ENCODE results near the gene NIF3L1. TPM values are rescaled to one million over a fixed set of nuclear protein-coding genes. Genes with fewer than 3 reads are reported as not detected.
A peak's percentile ranks its signal among the peaks of the same experiment; 100 is the strongest.

The NIF3L1 gene
- polyA plus RNA-seq (ENCODE audit: insufficient read length), result 15.3 TPM

DNA sequence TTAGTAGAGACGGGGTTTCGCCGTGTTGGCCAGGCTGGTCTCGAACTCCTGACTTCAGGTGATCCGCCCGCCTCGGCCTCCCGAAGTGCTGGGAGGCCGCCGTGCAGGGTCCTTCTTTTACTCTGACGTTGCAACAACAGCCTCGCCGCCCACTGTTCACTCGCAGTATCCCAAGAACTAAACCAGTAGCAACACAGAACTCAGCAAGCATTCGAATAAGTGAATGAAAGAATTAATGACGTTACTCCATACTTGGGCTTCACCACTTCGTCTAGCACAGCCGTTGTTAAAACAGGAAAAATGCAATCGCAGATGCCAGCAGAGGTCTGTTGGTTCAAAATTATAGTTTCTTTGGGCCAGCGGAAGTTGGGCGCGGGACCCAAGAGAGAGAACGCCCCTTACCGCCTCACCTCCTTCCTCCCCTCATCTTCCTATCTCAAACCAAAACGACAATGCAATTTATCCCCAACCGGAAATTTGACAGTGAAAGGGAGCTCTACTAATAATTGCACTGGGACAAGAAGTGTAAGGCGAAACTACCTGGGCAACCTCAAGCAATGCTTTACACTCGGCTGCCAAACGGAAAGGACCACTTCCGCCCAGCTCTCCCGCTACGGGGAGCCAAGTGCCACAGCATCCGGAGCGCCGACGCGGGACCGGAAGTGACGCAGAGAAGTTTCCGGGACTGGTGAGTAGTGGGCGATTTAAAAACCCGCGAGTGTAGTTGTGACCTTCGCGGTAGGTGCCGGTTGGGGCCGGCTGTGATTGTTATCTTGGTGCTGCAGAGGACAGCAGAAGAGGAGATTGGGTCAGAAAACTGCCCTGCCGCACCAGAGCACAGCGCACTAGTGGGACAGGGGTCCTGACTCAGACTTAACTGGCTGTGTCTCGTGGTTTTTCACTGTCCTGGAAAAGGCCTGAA, at the start of gene NIF3L1, which contains the start of gene PPIL3:
Gene NIF3L1 (plus strand): TSS at position 668 of the 922 bp plus-strand sequence. CDS start 2,573 bp downstream, outside the sequence.
Gene PPIL3 (minus strand): TSS at position 374 of the 922 bp plus-strand sequence. CDS start 1,462 bp downstream, outside the sequence.
- DNase-seq, result peak; percentile 98

DNA sequence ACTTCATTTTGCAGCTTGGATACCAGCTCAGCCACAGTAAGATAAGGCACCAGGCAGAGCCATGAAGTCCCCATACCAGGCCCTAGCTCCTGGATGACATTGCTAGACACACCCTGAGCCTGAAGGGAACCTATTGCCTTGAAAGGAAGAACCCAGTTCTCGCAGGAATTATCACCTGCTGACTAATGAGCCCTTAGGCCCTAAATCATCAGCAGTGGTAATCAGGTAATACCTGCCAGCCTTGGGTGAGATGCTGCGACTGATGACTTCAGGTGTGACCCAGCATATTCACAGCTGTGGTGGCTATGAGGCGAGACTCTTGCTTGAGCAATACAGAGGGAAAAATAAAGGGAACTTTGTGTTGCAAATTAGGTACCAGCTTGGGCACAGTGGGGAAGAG, 49.7 kb upstream of the NIF3L1 start:
- no peak for DNase-seq

- DNase-seq, result no peak
Observed at GRCh38 chr2:200843993-200844948, 44.9 kb upstream of the NIF3L1 start.

DNA sequence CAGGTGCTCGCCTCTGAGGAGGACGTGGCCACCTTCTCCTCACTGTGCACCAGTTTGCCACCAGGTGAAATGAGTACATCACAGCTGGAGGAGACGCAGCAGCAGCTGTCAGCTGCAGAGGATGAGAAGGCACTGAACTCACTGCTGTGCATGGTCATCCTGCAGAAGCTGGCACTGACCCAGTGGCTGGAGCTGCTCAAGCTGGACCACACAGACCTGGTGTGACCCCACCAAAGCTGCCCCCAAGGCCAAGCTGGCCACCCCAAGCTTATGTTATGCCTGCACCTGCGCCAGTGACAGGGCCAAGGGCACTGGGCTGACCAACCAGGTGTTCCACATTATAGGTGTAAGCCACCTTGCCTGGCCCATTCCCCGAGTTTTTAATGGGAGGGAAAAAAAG, 44.0 kb upstream of the NIF3L1 start:
- DNase-seq, result no peak

DNA sequence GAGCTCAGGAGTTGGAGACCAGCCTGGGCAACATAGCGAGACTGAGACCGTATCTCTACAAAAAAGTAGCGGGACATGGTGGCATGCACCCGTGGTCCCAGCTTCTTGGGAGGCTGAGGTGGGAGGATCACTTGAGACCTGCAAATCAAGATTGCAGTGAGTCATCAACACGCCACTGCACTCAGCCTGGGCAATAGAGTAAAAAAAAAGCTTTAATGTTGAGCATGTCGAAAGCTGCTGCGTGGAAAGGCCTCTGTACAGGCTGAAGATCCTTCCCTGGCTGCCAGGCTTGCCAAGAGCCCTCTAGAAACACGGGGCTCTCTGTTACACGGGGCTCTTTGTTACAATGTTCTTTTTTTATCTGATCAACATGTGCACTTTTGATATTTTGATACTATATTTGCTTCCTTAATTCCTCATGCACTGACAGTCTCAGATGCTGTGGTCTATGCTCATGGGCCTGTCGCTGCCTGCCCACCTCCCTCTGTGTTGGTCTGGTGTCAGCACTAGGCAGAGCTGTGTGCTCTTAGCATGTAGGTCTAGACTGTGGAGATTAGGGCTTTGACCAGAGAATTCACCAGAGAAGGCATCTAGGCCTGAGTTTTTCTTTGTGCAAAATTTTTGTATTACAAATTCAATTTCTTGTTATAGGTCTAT, 43.4 kb upstream of the NIF3L1 start:
- DNase-seq, result no peak

GRCh38 chr2:200847269-200847668, 41.9 kb upstream of the NIF3L1 start:
- no peak for DNase-seq

- no peak for DNase-seq
Observed at GRCh38 chr2:200847939-200848338, 41.2 kb upstream of the NIF3L1 start.

GRCh38 chr2:200850512-200851256, 38.5 kb upstream of the NIF3L1 start:
- no peak for DNase-seq

DNA sequence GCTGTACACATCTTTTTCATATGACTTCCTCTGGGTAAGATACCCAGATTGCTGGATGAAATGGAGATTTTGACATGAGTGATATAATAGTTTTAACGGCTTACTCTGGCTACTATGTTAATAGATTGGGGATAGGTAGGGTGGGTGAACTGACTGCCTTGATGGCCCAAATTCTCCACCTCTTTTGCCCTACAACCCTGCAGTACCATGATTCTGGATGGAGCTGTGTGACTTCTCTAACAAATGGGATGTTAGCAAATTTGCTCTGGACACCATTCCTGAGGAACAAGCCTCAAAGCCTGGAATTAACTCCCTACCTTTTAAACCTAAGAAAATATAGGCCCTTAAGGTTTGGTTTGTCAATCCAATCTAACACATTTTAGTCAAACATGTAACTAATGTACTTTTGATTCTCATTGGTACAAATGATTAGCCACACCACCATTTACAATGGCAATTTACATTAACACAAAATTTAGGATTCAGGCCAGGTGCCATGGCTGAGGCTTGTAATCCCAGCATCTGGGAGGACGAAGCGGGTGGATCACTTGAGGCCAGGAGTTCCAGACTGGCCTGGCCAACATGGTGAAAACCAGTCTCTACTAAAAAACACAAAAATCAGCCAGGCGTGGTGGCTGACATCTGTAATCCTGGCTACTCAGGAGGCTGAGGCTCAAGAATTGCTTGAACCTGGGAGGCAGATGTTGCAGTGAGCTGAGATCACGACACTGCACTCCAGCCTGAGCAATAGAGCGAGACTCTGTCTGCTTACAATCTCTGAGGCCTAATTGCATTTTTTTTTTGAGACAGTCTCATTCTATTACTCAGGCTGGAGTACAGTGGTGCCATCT, 37.5 kb upstream of the NIF3L1 start:
- no peak for DNase-seq

DNA sequence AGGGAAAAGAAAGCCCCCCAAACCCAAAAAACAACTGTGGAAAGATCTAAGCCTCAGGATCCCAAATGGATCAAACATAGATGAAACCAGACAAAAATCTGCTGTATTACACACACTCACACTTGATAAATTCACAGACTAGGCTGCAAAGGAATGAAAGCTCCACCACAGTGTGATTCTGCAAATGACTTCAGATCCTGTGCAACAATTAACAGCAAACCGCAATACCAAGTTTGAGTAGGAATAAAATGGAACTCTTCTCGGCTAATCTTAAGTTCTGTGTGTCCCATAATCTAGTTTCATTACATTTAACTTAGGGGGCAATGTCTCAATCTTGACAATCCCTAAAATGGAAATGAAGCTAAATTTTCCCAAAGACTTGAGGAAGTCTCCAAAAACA, 36.6 kb upstream of the NIF3L1 start:
- no peak for DNase-seq

GRCh38 chr2:200856806-200857205, 32.4 kb upstream of the NIF3L1 start:
- DNase-seq, result no peak

DNA sequence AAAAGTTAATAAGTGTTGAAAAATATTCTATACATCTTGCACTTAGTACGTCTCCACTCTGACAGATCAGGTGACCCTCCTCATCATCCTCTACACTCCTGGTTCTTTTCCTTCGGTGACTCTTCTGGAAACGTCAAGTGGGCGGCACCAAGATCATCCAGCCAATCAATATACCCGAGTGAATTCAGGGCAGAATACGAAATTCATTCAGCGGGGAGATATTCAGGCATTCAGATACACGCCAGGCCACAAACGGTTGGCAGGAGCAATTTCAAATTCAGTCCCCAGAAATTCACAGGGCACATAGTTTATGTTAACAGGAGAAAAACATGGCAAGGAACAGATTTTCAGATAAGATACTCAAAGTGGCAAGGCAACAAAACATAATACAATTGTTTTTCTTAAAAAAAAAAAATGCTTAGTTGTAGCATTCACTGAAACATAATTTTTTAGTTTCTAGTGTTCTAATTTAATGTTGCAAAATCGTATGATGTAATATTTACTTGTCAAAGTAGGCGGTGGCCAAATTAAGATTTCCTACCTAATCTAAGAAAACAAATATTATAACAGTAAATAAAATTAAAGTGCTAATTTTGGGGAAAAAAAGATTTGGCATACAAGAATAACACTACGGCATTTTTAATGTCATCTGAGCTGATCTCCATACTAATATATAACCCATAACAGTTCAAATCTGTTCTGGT, 28.9 kb upstream of the NIF3L1 start:
- DNase-seq, result no peak

- peak; percentile 14 for DNase-seq
Observed at GRCh38 chr2:200861617-200862155, 27.5 kb upstream of the NIF3L1 start.

GRCh38 chr2:200862532-200863000, 26.6 kb upstream of the NIF3L1 start:
- DNase-seq, result peak; percentile 65

DNA sequence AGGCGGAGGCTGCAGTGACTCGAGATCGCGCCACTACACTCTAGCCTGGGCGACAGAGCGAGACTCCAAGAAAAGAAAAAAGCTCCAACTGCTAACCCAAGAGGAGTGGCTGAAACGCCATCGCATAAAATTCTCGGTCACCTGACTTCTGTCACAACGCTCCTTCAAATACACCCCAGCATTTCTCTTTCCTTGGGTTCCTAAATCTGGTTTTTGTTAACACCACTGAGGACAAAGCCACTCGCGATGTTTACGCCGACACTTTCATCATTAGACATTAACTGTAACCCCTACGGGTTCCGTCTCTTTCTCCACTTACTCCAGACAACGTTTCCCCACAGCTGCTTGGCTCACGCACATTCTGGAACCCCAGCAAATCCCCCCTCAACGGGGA, 25.4 kb upstream of the NIF3L1 start:
- no peak for DNase-seq

- peak; percentile 99 for DNase-seq
Observed at GRCh38 chr2:200864176-200865034, 24.8 kb upstream of the NIF3L1 start, which contains the start of gene CLK1. Gene CLK1 (minus strand): TSS chr2:200864658. CDS start chr2:200861862, 2,796 bp downstream.

- DNase-seq, result no peak
Observed at GRCh38 chr2:200869014-200869413, 20.2 kb upstream of the NIF3L1 start.

DNA sequence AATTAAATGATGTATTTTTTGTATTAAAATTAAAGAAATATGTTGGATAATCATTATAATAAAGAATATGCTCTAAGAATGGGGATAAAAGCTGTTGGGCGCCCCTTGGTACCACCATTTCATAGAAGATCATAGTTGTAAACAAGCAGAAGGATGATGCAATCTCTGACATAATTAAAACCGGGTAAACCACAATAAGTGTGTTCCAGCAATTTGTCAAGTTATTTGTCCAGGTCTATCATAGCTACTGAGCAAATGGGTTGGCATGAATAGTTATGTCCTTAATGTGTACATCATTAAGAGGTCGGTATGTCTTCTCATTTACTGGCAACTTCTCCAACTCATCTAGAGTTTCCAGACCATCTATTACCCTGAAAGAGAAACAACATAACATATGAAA, 18.0 kb upstream of the NIF3L1 start:
- no peak for DNase-seq

Measured in hindlimb muscle (tissue), 1 donor.